Activated CD4-positive, CD25-positive, alpha-beta regulatory T cell (primary cell): Measurements from ENCODE around the gene ABCC9.
"Not testable (repeated sequence)": the region's sequence is repeated elsewhere in the genome, so short reads cannot be mapped to it uniquely, and the experiment has no call there.

Experiments used
- DNase-seq, 4 experiments: peaks; one replicate each; lab custom pipeline; 2025; lab: John Stamatoyannopoulos, UW

ABCC9 gene

GRCh38 chr12:21815306-21816062 is 125.7 kb downstream of the ABCC9 start:
- no peak for DNase-seq

DNA sequence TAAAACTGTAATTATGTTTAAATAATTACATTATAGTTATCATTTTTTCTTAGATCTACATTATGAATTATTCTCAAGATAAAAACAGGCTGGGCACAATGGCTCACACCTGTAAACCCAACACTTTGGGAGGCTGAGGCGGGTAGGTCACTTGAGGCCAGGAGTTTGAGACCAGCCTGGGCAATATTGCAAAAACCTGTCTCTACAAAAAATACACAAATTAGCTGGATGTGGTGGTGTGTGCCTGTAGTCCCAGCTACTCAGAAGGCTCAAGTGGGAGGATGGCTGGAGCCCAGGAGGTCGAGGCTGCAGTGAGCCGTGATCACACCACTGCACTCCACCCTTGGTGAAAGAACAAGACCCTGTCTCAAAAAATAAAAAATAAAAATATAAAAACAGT is 126.4 kb downstream of the ABCC9 start:
- DNase-seq, result no peak

- DNase-seq, result no peak
Observed at GRCh38 chr12:21814327-21814726, 126.9 kb downstream of the ABCC9 start.

DNA sequence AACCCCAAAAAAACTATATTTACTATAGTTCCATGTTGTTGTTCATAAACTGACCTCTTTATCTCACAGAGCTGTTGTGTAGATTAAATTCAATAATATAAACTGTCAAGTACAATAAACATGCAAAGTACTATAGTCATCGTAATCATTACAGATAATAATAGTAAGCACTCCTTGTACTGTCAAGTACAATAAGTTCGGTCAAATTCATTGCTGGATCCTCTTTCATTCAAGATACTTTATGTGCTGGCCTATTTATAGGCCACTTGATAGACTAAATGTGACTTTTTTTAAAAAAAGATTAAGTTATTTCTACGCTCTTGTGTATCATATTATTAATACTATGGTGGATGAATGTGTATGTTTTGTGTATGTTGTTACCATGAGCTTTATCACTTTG is 127.5 kb downstream of the ABCC9 start:
- no peak for DNase-seq

DNA sequence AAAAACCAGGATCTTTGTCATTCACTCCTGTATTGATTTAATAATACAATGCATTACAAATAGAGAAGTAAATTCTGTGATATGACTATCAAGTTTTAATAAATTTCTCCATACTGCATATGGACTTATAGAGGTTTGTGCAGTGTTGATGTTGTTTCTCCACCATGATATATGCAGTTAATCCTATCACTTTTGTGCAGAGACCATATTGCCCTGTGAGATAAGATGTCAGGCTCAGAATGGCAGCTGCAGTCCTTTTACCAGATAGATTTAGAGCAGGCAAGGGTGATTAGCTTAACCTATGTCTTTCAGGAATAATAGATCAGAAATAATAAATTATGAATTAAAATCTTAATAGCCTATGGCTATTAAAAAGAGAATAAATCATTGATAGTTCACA is 128.1 kb downstream of the ABCC9 start:
- DNase-seq, result no peak

GRCh38 chr12:21812340-21812739 is 128.9 kb downstream of the ABCC9 start:
- not testable (repeated sequence) for DNase-seq

GRCh38 chr12:21809100-21809499 is 132.1 kb downstream of the ABCC9 start:
- DNase-seq, result no peak

DNA sequence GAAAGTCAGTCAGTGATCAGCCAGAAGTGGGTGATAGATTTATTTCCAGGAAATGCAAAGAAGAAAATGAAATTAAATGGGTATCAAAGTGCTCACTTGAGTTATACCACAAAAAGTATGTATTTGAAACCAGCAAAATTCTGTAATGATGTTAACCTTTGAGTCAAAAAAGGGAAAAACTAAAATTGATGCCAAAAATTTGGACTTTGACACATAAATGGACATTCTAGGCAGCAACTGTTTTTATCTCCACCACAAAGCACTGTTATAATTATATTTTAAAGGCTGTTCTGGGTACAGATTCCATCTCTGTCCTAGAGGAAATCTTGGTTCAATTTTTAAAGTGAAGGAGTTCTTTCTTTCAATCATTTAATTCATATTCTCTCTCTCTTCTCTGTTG is 135.0 kb downstream of the ABCC9 start:
- DNase-seq, result no peak

GRCh38 chr12:21801522-21802288 is 139.5 kb downstream of the ABCC9 start:
- no peak for DNase-seq

DNA sequence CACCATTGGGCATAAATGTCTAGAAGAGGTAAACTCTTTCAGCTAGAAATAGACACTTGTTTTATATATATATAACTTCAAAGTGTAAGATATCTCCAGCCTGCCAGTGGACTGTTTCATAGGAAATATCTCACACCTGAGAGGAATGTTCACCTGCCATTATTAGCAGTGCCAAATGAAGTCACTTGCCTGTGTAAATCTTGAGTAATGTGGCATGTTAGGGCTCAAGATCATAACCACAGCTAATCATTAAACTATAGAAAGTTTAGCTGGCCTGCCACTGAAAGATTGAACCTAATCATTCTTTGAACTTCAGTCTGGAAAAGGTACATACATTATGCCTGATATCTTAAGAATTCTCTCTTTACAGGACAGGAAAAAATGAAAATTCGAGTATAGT is 141.2 kb downstream of the ABCC9 start:
- no peak for DNase-seq

DNA sequence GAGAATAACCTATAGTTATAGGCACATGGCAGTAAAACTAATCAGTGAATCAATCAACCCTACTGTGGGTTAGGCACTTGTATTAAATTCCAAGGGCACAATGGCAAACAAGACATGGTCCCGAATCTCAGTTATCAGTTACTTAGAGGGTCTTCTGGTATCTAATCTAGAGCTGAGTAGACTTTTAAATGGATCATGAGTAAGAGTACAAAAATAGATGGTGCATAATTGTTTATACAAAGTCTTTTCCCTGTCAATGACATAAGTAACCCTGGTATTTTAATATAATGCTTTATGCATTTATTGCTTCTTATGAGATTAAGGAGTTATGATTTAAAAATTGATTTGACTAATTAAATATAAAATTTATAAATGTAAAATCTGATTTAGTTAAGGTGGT is 143.7 kb downstream of the ABCC9 start:
- DNase-seq, result no peak

GRCh38 chr12:21795648-21796328 is 145.4 kb downstream of the ABCC9 start:
- no peak for DNase-seq

DNA sequence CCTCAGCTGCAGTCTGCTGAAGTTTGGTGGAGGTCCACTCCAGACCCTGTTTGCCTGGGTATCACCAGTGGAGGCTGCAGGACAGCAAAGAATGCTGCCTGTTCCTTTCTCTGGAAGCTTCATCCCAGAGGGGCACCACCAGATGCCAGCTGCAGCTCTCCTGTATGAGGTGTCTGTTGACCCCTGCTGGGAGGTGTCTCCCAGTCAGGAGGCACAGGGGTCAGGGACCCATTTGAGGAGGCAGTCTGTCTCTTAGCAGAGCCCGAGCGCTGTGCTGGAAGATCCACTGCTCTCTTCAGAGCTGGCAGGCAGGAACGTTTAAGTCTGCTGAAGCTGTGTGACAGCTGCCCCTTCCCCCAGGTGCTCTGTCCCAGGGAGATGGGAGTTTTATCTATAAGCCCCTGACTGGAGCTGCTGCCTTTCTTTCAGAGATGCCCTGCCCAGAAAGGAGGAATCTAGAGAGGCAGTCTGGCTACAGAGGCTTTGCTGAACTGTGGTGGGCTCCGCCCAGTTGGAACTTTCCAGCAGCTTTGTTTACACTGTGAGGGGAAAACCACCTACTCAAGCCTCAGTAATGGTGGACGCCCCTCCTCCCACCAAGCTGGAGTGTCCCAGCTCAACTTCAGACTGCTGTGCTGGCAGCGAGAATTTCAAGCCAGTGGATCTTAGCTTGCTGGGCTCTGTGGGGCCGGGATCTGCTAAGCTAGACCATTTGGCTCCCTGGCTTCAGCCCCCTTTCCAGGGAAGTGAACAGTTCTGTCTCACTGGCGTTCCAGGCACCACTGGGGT is 146.2 kb downstream of the ABCC9 start:
- DNase-seq, result not testable (repeated sequence)

- DNase-seq, result not testable (repeated sequence)
Observed at GRCh38 chr12:21789687-21790086, 151.5 kb downstream of the ABCC9 start.

GRCh38 chr12:21788089-21788983 is 152.9 kb downstream of the ABCC9 start:
- no peak for DNase-seq

DNA sequence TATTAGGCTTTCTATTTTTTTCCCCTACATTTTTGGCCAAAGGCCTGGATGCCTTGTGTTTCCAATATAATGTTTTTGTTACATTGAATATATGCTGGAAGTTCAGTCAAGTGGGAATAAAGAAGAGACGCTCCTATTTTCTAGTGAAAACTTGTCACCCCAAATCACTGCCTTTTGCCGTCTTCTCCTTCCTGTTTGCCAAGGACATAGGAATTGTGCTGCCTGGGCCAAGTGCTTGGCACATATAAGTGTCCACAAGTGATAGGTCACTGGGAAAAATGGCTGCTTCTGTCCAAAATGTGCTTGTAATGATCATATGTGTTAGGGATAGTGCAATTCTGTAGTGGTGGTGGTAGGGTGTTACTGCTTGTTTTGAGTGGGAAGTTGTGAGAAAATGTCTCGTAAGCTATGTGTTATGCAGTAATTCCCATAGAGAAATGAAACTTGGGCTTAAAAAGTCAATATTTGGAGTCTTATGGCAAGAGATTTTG is 155.1 kb downstream of the ABCC9 start:
- DNase-seq, result no peak

GRCh38 chr12:21782723-21783122 is 158.5 kb downstream of the ABCC9 start:
- DNase-seq, result not testable (repeated sequence)

DNA sequence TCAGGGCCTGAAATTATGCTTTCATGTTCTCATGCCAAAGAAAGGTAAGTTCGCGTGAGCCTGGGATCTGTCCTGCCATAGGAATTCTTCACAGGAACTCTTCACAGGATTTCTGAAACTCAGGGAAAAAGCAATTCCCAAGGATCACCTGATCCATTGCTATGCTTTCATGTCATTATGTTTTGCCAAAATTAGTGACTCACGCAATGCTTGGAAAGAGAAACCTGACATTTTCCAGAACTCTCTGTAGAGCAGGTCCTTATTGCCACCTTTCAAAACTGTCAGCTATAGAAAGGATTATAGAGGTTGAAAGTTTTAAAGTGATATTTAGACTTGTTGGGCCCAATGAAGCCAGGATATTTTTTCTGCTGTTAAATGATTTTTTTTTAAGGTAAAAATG is 160.4 kb downstream of the ABCC9 start:
- DNase-seq, result no peak

- DNase-seq, result no peak
Observed at GRCh38 chr12:21776175-21776574, 165.1 kb downstream of the ABCC9 start.

GRCh38 chr12:21775133-21775820 is 165.9 kb downstream of the ABCC9 start:
- no peak for DNase-seq
